ENCODE results near the gene ACSM3.

DNA sequence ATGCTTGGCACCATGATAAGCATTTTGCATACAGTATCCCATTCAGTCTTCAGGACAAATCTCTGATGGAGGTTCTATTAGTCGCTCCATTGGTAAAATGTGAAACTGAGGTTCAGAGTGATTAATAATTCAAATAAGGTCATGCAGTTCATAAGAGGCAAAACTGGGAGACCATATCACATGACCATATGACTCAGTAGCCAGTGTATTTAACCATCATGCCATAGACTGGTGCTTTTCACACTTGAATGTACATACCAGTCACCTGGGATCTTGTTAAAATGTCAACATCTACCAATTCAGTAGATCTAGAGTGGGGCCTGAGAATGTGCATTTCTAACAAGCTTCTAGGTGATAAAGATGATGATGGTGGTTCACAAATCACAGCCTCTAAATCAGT is 4.3 kb downstream of the ACSM3 start:
- TF ChIP-seq, protein P1, sequence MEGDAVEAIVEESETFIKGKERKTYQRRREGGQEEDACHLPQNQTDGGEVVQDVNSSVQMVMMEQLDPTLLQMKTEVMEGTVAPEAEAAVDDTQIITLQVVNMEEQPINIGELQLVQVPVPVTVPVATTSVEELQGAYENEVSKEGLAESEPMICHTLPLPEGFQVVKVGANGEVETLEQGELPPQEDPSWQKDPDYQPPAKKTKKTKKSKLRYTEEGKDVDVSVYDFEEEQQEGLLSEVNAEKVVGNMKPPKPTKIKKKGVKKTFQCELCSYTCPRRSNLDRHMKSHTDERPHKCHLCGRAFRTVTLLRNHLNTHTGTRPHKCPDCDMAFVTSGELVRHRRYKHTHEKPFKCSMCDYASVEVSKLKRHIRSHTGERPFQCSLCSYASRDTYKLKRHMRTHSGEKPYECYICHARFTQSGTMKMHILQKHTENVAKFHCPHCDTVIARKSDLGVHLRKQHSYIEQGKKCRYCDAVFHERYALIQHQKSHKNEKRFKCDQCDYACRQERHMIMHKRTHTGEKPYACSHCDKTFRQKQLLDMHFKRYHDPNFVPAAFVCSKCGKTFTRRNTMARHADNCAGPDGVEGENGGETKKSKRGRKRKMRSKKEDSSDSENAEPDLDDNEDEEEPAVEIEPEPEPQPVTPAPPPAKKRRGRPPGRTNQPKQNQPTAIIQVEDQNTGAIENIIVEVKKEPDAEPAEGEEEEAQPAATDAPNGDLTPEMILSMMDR (IDR thresholded peaks at IDR 0.05 in 4 of 5, conservative IDR thresholded peaks at IDR 0.05 in 1 of 5) = no peak
- TF ChIP-seq POLR2A (IDR thresholded peaks at IDR 0.05) = no peak
